Upper lobe of left lung (tissue), 6 donors: ENCODE data around the gene GJB2. TPM values are rescaled to one million over a fixed set of nuclear protein-coding genes. Genes with fewer than 3 reads are reported as not detected.

Experiments used
- ATAC-seq, 2 donors: fragments of 200-7000 bp; cut with Tn5 transposase; one replicate each; pipeline ENCODE4 v1.9.1; 2022; ENCODE audit warnings: mild to moderate bottlenecking in 2 of 2, moderate library complexity in 2 of 2; ENCODE audit not compliant: low FRiP score in 2 of 2
- DNase-seq, 2 donors: peaks; one replicate each; pipeline ENCODE4 v3.0.0-alpha.2; 2019 to 2020
- H3K27ac ChIP-seq, 4 donors: fragments of 200-600 bp; sonication (generic); one replicate each; pipeline ENCODE4 v1.5.1; 2016 to 2019
- H3K27me3 ChIP-seq, 4 donors: fragments of 200-600 bp; sonication (generic); one replicate each; pipeline ENCODE4 v1.5.1; 2017 to 2019
- H3K36me3 ChIP-seq, 4 donors: fragments of 200-600 bp; sonication (generic); one replicate each; pipeline ENCODE4 v1.5.1; 2016 to 2019
- H3K4me1 ChIP-seq, 4 donors: fragments of 200-600 bp; sonication (generic); one replicate each; pipeline ENCODE4 v1.5.1; 2018 to 2019
- H3K4me3 ChIP-seq, 4 donors: fragments of 200-600 bp; sonication (generic); one replicate each; pipeline ENCODE4 v1.5.1; 2017 to 2019; ENCODE audit warnings: mild to moderate bottlenecking in 2 of 4, moderate library complexity in 1 of 4
- H3K9me3 ChIP-seq, 4 donors: fragments of 200-600 bp; sonication (generic); one replicate each; pipeline ENCODE4 v1.5.1; 2018 to 2019
- EP300 ChIP-seq, 4 donors: sonication (generic); formaldehyde crosslinking; IDR thresholded peaks; one replicate each; pipeline ENCODE4 v1.5.1; 2017; ENCODE audit warnings: antibody characterized with exemption in 4 of 4, control low read depth in 2 of 4
- POLR2A ChIP-seq, 4 donors: fragments of 450-650 bp; IDR thresholded peaks; one replicate each; pipeline ENCODE4 v1.5.1; 2016 to 2017; ENCODE audit warnings: antibody characterized with exemption in 4 of 4, mild to moderate bottlenecking in 2 of 4
- POLR2AphosphoS5 ChIP-seq, 2 donors: sonication (generic); formaldehyde crosslinking; IDR thresholded peaks; one replicate each; pipeline ENCODE4 v1.5.1; 2017; ENCODE audit warnings: antibody characterized with exemption in 2 of 2
- WGBS, 2 donors: methylation state at CpG; one replicate each; pipeline ENCODE4 v1.1.5; 2017 to 2018; 5-methylcytosine and 5-hydroxymethylcytosine counted together
- total RNA-seq, 6 donors: library from RNA; depleted of rRNA in 4 of 6; stranded (reverse); fragments of >200 nt in 4 of 6; gene quantifications; one replicate each; pipeline versions ENCODE4 v1.1.0 to v1.2.1, GENCODE V29; 2016 to 2021
- TF ChIP-seq, protein P1 (sequence below), 6 experiments: fragments of 450-650 bp in 4 of 6; fragments of 200-600 bp in 2 of 6; sonication (generic) in 2 of 6; IDR thresholded peaks; one replicate each; pipeline ENCODE4 v1.5.1; 2016 to 2019; ENCODE audit warnings: antibody characterized with exemption in 6 of 6
- donor health status: DM: no; HTN: no; CAD: no; lungs with moderate emphysema.
- donor health status: DM: no; HTN: yes; CAD: no; lungs with severe emphysema.

GJB2 gene
- total RNA-seq, 6 donors from 2014 or later, result 0.31 to 1.5 (median 0.76) TPM; not detected in 1

DNA sequence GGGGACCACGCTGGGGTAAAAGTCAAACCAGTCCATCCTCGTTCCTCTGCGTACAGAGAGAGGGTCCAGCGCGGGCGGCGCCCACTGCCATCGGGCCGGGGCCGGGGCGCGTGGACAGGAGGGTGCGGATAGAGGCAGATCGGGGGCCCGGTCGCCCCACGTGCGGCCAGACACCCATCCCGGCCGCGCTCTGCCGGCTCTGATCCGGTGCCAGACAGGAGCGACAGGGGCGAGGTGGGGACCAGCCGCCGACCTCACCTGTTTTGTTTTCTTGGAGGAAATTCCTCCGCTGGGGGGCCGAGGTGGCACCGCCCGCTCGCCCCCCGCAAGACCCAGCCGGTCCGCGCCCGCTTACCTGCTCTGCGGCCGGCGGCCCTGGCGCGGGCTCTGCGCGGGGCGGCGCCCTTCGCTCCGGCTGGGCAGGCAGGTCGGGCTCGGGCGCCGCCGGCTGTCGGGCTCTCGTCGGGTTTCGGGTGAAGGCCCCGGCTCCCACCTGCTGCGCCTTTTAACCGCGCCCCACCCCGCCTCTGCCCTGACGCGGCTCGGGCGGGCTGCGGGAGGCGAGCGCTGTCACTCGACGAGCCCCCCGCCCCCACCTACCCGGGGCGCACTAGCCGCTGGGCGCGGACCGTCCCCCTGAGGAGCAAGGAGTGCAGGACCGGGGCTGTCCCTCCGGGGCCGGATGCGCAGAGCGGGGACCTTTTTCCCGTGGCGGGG, 39.3 kb upstream of the GJB2 start, which contains the start of gene GJB6:
Gene GJB6 (minus strand): TSS at position 481 of the 717 bp plus-strand sequence. CDS start 8,839 bp downstream, outside the sequence.
- no peaks in the 10 kb centered on the region for H3K36me3 ChIP-seq
- peak in 1 of 2 donors; percentile 42 for ATAC-seq
- WGBS, 2 donors, result 1 to 8% methylated on average over 11 to 24 of the region's 85 CpGs
- DNase-seq, result peak in 1 of 2 donors; percentile 88
- no peaks in the 10 kb centered on the region for H3K9me3 ChIP-seq
- H3K27me3 ChIP-seq, result peaks cover 0 to 22% (median 8%) of the 10 kb centered on the region in 4 donors
- H3K4me1 ChIP-seq, result peaks cover 9 to 13% (median 12%) of the 10 kb centered on the region in 4 donors
- peak within 1 kb of the TSS in 3 of 4 donors; percentile 34 to 43 (median 40) for H3K4me3 ChIP-seq
- H3K27ac ChIP-seq, result no peak within 1 kb of the TSS
- TF ChIP-seq POLR2AphosphoS5 (IDR thresholded peaks at IDR 0.05), result no peak
- no peak for TF ChIP-seq POLR2A (IDR thresholded peaks at IDR 0.05)
- TF ChIP-seq, protein P1, sequence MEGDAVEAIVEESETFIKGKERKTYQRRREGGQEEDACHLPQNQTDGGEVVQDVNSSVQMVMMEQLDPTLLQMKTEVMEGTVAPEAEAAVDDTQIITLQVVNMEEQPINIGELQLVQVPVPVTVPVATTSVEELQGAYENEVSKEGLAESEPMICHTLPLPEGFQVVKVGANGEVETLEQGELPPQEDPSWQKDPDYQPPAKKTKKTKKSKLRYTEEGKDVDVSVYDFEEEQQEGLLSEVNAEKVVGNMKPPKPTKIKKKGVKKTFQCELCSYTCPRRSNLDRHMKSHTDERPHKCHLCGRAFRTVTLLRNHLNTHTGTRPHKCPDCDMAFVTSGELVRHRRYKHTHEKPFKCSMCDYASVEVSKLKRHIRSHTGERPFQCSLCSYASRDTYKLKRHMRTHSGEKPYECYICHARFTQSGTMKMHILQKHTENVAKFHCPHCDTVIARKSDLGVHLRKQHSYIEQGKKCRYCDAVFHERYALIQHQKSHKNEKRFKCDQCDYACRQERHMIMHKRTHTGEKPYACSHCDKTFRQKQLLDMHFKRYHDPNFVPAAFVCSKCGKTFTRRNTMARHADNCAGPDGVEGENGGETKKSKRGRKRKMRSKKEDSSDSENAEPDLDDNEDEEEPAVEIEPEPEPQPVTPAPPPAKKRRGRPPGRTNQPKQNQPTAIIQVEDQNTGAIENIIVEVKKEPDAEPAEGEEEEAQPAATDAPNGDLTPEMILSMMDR (IDR thresholded peaks at IDR 0.05), result no peak
- no peak for TF ChIP-seq EP300 (IDR thresholded peaks at IDR 0.05)

DNA sequence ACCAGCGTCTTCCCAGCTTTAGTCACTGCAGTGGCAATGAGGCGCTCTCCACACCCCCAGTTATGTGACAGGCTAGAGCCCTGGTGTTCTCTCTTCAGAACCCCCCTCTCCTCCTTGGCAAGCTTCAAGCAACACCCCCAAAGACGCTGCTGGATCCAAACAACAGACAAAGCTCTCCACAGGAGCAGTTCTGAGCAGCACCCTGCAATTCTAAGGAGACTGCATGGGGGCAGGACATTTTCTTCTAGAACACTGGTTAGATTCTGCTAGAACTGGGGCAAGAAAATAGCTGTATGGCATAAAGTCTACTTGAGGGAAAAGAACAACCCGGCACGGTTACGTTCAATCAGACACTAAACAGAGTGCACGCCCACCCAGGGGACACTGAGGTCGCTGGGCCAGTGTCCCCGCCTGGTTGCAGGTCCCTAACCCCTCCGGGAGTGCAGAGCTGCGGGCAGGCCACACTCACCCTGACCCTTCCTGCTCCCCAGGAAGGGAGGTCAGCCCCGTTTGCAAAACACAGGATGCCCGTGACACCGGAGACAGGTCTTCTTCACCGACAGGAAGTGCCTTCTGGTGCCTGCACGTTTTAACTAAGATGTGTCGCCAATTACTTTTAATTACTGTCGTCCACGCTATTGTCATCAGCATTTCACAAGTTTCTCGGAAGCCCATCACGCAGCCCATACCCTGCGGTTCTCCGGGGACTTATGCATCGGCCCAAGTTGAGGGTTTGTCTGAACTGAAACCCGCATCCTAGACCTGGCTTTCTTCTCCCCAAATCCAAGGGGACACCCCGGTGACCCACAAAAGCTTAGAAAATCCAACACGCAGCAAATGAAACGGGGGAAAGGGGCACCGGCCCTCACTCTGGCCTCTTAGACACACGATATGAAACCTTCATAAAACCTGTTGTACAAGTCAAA, 38.4 kb upstream of the GJB2 start:
- peak in 1 of 2 donors; percentile 38 for DNase-seq

DNA sequence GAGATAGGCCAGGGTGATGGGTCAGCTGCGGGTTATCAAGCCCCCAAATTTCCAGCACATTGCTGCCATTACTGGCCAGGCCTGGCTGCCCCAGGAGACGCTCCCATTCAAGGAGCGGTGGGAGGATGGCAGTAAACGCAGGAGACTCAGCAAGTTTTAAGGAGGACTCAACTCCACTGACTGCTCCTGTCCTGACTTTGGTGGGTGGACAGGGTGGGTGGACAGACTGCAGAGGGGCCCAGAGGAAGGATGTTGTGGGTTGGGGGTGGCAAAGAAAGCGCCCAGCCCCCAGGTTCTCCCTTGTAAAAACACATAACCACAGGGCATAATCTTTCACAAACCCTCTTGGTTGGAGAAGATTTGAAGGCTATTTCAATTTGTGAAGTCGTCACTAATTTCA, 35.0 kb upstream of the GJB2 start:
- ATAC-seq (no peak), DNase-seq (no peak)
- Histone ChIP-seq H3K9me3 (no peaks in the 10 kb centered on the region), H3K36me3 (no peaks in the 10 kb centered on the region), H3K27me3 (peaks cover 0 to 18% (median 6%) of the 10 kb centered on the region in 4 donors), H3K4me3 (no peak overlapping the region), H3K4me1 (peaks cover 9 to 13% (median 12%) of the 10 kb centered on the region in 4 donors), H3K27ac (no peak overlapping the region)
- TF ChIP-seq EP300 (IDR thresholded peaks at IDR 0.05), result no peak
- no peak for TF ChIP-seq POLR2AphosphoS5 (IDR thresholded peaks at IDR 0.05)
- TF ChIP-seq, protein P1 (IDR thresholded peaks at IDR 0.05), result no peak
- no peak for TF ChIP-seq POLR2A (IDR thresholded peaks at IDR 0.05)
- WGBS, 2 donors, result 61 to 70% methylated on average over 6 of the region's 6 CpGs

More for the DNA sequence above, 38.4 kb upstream of the GJB2 start:
- H3K27ac ChIP-seq, result no peak overlapping the region
- H3K36me3 ChIP-seq, result no peaks in the 10 kb centered on the region
- peak overlapping the region in 3 of 4 donors; percentile 34 to 43 (median 40) for H3K4me3 ChIP-seq
- peaks cover 0 to 22% (median 8%) of the 10 kb centered on the region in 4 donors for H3K27me3 ChIP-seq
- peaks cover 9 to 13% (median 12%) of the 10 kb centered on the region in 4 donors for H3K4me1 ChIP-seq
- TF ChIP-seq POLR2A (IDR thresholded peaks at IDR 0.05), result no peak
- TF ChIP-seq, protein P1 (IDR thresholded peaks at IDR 0.05), result no peak
- no peak for TF ChIP-seq EP300 (IDR thresholded peaks at IDR 0.05)
- TF ChIP-seq POLR2AphosphoS5 (IDR thresholded peaks at IDR 0.05), result no peak
- peak in 1 of 2 donors; percentile 23 for ATAC-seq
- 22 to 44% methylated on average over 18 to 30 of the region's 30 CpGs for WGBS, 2 donors
- H3K9me3 ChIP-seq, result no peaks in the 10 kb centered on the region

DNA sequence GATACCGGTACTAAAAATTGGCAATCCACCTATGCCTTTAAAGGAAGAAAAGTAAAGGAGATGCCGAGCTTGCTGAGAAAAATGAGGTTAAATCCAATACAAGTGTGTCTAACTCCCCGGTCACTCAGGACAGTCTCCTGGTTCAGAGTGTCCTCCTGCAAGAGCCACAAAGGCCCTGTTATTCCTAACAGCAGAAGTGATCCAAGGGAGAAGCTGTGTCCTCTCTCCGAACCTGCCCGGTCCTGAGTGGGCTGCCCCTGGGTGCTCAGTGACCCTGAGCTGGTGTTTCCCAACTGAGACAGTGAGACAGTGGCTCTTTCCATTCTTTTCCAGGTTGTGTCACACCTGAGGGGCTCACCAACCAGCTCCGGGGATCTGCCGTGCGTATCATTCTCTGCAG, 34.5 kb upstream of the GJB2 start:
- WGBS, 2 donors, result 86 to 92% methylated on average over 5 to 8 of the region's 8 CpGs
- no peak for DNase-seq
- no peak for TF ChIP-seq POLR2A (IDR thresholded peaks at IDR 0.05)
- no peak for TF ChIP-seq EP300 (IDR thresholded peaks at IDR 0.05)
- TF ChIP-seq, protein P1 (IDR thresholded peaks at IDR 0.05), result no peak
- no peak for TF ChIP-seq POLR2AphosphoS5 (IDR thresholded peaks at IDR 0.05)
- H3K9me3 ChIP-seq, result no peaks in the 10 kb centered on the region
- ATAC-seq, result no peak
- H3K4me3 ChIP-seq, result no peak overlapping the region
- H3K4me1 ChIP-seq, result peaks cover 8 to 10% (median 9%) of the 10 kb centered on the region in 4 donors
- no peak overlapping the region for H3K27ac ChIP-seq
- H3K36me3 ChIP-seq, result no peaks in the 10 kb centered on the region
- H3K27me3 ChIP-seq, result peaks cover 0 to 14% (median 3%) of the 10 kb centered on the region in 4 donors
